HEK293T (cell line): ENCODE results near the gene ARL5A.

Experiments
- ARNT ChIP-seq: fragments of 450-650 bp; IDR thresholded peaks from 2 replicates; pipeline ENCODE4 v1.6.1; 2017; ENCODE audit warnings: mild to moderate bottlenecking
- BHLHE40 ChIP-seq: fragments of 450-650 bp; IDR thresholded peaks from 2 replicates; pipeline ENCODE4 v1.6.1; 2016; ENCODE audit warnings: mild to moderate bottlenecking, moderate library complexity, borderline replicate concordance
- FOXA1 ChIP-seq: fragments of 450-650 bp; IDR thresholded peaks from 2 replicates; pipeline ENCODE4 v1.6.1; 2016; ENCODE audit warnings: mild to moderate bottlenecking
- L3MBTL2 ChIP-seq: fragments of 450-650 bp; conservative IDR thresholded peaks from 2 replicates; pipeline ENCODE4 v1.6.1; 2016; ENCODE audit warnings: mild to moderate bottlenecking
- LEF1 ChIP-seq: fragments of 450-650 bp; IDR thresholded peaks from 2 replicates; pipeline ENCODE4 v1.6.1; 2017; ENCODE audit warnings: mild to moderate bottlenecking, borderline replicate concordance
- NFRKB ChIP-seq: fragments of 450-650 bp; IDR thresholded peaks from 2 replicates; pipeline ENCODE4 v1.6.1; 2016; ENCODE audit warnings: mild to moderate bottlenecking, moderate library complexity
- SUZ12 ChIP-seq: fragments of 450-650 bp; IDR thresholded peaks from 2 replicates; pipeline ENCODE4 v1.6.1; 2016; ENCODE audit warnings: mild to moderate bottlenecking

DNA sequence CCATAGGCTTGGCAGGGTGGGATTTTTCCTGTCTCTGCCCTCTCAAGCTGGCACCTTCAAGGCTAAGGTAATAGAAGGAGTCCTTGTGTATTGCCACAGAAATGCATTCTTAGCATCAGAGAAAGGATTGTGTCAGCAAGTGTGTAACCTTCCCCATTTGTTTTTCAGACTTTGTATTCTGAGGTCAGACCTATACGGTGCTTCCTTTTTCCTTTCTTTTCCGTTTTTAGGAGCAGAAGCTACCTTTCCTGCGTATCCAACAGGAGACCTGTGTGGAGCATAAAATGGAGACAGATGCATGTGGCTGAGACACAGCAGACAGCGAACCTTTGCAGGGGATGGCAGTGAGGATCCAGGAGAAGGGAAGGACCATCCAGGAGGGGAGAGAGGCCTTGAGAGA, 46.6 kb downstream of the ARL5A start:
- TF ChIP-seq FOXA1 = no peak
- no peak for TF ChIP-seq ARNT
- TF ChIP-seq BHLHE40 = no peak
- TF ChIP-seq L3MBTL2 = no peak
- no peak for TF ChIP-seq SUZ12
- no peak for TF ChIP-seq NFRKB
- no peak for TF ChIP-seq LEF1
